ENCODE data around the gene KIFC1.

KIFC1 gene

GRCh38 chr6:33433001-33433543, 41.4 kb downstream of the KIFC1 start:
- DNase-seq (ENCODE audit: insufficient read length, low spot score) (no peak), FAIRE-seq (no peak)
- TF ChIP-seq, protein P1, sequence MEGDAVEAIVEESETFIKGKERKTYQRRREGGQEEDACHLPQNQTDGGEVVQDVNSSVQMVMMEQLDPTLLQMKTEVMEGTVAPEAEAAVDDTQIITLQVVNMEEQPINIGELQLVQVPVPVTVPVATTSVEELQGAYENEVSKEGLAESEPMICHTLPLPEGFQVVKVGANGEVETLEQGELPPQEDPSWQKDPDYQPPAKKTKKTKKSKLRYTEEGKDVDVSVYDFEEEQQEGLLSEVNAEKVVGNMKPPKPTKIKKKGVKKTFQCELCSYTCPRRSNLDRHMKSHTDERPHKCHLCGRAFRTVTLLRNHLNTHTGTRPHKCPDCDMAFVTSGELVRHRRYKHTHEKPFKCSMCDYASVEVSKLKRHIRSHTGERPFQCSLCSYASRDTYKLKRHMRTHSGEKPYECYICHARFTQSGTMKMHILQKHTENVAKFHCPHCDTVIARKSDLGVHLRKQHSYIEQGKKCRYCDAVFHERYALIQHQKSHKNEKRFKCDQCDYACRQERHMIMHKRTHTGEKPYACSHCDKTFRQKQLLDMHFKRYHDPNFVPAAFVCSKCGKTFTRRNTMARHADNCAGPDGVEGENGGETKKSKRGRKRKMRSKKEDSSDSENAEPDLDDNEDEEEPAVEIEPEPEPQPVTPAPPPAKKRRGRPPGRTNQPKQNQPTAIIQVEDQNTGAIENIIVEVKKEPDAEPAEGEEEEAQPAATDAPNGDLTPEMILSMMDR (IDR thresholded peaks at IDR 0.05; ENCODE audit: insufficient read depth, missing control alignments): no peak

DNA sequence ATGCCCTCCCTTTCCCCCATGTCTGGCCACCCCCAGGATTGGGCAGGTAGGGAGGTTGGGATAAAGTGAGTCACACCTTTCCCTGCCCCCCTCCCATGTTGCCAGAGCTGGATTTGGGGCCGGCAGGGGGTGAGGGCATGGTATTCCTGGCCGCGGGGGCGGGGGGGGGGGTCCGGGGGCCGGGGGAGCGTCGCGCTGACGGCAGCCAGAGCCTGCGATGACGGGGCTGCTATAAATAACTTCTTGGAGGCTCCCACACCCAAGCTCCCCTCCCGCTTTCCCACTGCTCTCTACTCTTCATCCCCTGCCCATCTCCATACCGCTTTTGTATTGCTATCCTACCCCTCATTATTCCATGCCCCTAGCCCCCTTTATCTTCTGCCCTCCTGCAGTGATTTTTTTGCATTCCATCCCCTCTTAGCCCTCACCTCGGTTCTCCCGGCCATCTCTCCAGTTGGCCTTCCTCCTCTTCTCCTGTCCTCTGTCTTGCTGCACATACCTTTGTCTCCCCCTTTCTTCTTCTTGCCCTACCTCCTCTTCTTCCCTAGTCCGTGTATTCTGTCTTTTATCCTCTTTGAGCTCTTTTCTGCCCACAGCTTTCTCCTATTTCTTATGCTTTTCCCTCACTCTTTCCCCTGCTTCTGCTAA, 42.0 kb downstream of the KIFC1 start:
- DNase-seq (ENCODE audit: insufficient read length, low spot score): no peak
- no peak for FAIRE-seq

GRCh38 chr6:33434961-33435360, 43.3 kb downstream of the KIFC1 start:
- TF ChIP-seq, protein P1 (IDR thresholded peaks at IDR 0.05; ENCODE audit: insufficient read depth, missing control alignments): no peak
- FAIRE-seq: no peak
- no peak for DNase-seq (ENCODE audit: insufficient read length, low spot score)

More for the DNA sequence above, 42.0 kb downstream of the KIFC1 start:
- TF ChIP-seq, protein P1 (IDR thresholded peaks at IDR 0.05; ENCODE audit: insufficient read depth, missing control alignments): no peak

GRCh38 chr6:33437666-33438065, 46.0 kb downstream of the KIFC1 start:
- FAIRE-seq (no peak), DNase-seq (ENCODE audit: insufficient read length, low spot score) (no peak)
- TF ChIP-seq, protein P1 (IDR thresholded peaks at IDR 0.05; ENCODE audit: insufficient read depth, missing control alignments): no peak

DNA sequence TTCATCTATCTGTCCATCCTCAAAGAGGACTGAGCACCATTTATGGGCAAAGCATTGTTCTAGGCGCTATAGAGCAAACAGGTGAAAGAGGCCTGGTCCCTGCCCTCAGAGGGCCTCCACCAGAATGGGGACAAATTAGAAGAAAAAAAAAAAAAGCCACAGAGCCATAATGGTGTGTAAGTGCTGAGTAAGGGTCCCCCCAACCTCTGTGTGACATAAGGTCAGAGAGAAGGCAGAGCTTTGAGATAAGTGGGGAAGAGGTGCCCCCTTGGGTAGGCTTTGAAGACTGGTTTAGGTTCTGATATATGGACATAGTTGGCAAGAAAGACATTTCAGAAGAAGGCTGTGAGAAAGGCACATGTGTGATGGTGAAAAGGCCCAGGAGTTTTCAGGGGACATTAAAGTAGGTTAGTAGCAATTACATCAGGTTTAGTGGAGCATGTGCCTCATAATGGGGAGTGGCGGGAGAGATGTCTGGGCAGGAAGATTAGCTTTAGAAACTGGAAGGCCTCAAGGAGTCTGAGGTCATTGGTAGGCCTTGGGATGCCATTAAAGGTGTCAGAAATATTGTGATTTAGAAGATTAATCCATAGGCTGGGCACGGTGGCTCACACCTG, 47.5 kb downstream of the KIFC1 start:
- TF ChIP-seq, protein P1 (IDR thresholded peaks at IDR 0.05; ENCODE audit: insufficient read depth, missing control alignments): no peak
- DNase-seq (ENCODE audit: insufficient read length, low spot score) (no peak), FAIRE-seq (no peak)

DNA sequence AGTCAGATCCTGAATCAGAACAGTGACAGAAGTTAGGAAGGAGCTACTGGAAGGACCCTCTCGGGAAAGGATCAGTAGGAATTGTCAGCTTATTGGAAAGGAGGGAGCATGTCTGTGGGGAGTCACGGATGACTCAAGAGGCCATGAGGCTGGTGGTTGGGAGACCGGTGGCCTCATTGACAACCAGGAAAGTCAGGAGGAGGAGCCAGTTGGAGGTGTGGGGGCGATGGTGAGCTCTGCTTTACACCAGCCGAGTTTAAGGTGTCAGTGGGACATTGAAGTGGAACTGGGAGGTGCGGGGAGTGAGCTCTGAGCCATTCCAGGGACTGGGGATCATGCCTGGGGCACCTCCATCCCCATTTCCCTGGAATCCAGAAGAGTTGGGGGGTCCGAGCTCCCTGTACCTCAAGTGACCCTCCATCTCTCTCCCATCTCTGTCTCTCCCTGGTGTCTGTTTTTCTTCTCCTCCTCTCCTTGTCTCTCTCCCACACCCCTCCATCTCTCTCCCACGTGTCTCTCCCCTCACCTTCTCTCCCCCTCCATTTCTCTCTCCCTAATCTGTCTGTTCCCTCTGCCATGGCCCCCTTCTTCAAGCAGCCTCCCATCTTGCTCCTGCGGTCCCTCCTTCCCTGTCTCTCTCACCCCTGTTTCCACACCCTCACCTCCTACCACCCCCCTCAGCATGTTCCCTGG, 48.5 kb downstream of the KIFC1 start:
- FAIRE-seq (no peak), DNase-seq (ENCODE audit: insufficient read length, low spot score) (no peak)
- TF ChIP-seq, protein P1 (IDR thresholded peaks at IDR 0.05; ENCODE audit: insufficient read depth, missing control alignments): no peak

Data from D721Med (cell line).